Sigmoid colon (tissue), 7 donors: ENCODE data around the gene PROSER2. TPM values are rescaled to one million over a fixed set of nuclear protein-coding genes. Genes with fewer than 3 reads are reported as not detected.

Experiments
- DNase-seq: peaks from one replicate; pipeline ENCODE4 v3.0.0-alpha.2; 2019
- H3K27ac ChIP-seq, 4 donors: fragments of 200-600 bp; sonication (generic); one replicate each; pipeline ENCODE4 v1.5.1; 2016 to 2019; ENCODE audit warnings: mild to moderate bottlenecking in 1 of 4
- H3K27me3 ChIP-seq, 3 donors: fragments of 200-600 bp; sonication (generic); one replicate each; pipeline ENCODE4 v1.5.1; 2019; ENCODE audit warnings: mild to moderate bottlenecking in 1 of 3
- H3K36me3 ChIP-seq, 4 donors: fragments of 200-600 bp; sonication (generic); one replicate each; pipeline ENCODE4 v1.5.1; 2016 to 2019
- H3K4me1 ChIP-seq, 4 donors: fragments of 200-600 bp; sonication (generic); one replicate each; pipeline ENCODE4 v1.5.1; 2017 to 2019
- H3K4me3 ChIP-seq, 4 donors: fragments of 200-600 bp; sonication (generic); one replicate each; pipeline ENCODE4 v1.5.1; 2017 to 2019; ENCODE audit warnings: mild to moderate bottlenecking in 2 of 4, moderate library complexity in 1 of 4
- H3K9me3 ChIP-seq, 4 donors: fragments of 200-600 bp in 3 of 4; sonication (generic) in 3 of 4; one replicate each; pipeline versions ENCODE4 v1.5.1 to v1.6.1; 2013 to 2019
- CTCF ChIP-seq, 4 experiments: fragments of 450-650 bp in 3 of 4; fragments of 200-600 bp in 1 of 4; IDR thresholded peaks; one replicate each; pipeline ENCODE4 v1.5.1; 2016 to 2019; ENCODE audit warnings: antibody characterized with exemption in 4 of 4, mild to moderate bottlenecking in 3 of 4, moderate library complexity in 2 of 4
- EP300 ChIP-seq, 4 donors: sonication (generic); formaldehyde crosslinking; IDR thresholded peaks; one replicate each; pipeline ENCODE4 v1.6.1; 2017; ENCODE audit warnings: antibody characterized with exemption in 4 of 4
- POLR2A ChIP-seq, 2 donors: fragments of 450-650 bp; IDR thresholded peaks; one replicate each; pipeline ENCODE4 v1.6.1; 2016; ENCODE audit warnings: antibody characterized with exemption in 2 of 2, mild to moderate bottlenecking in 2 of 2, moderate library complexity in 2 of 2
- POLR2AphosphoS5 ChIP-seq, 4 donors: sonication (generic); formaldehyde crosslinking; IDR thresholded peaks; one replicate each; pipeline ENCODE4 v1.6.1; 2017; ENCODE audit warnings: antibody characterized with exemption in 4 of 4
- WGBS, 2 donors: extraction: QIAGEN DNeasy Blood & Tissue Kit; methylation state at CpG; one replicate each; pipeline ENCODE4 v1.1.7; 2013; 5-methylcytosine and 5-hydroxymethylcytosine counted together
- intact Hi-C: fragments of 100-400 bp; cut with DNase I; formaldehyde crosslinking; loops from one replicate; pipeline ENCODE4 v1.15.1; 2023
- polyA plus RNA-seq, 3 donors: library from polyadenylated mRNA; stranded (reverse); fragments of 200-250 nt; gene quantifications; one replicate each; pipeline ENCODE4 v1.2.3, GENCODE V29; 2013
- total RNA-seq, 4 donors: library from RNA; depleted of rRNA; stranded (reverse); fragments of >200 nt; gene quantifications; one replicate each; pipeline ENCODE4 v1.1.0, GENCODE V29; 2016
- donor health status: healthy with polysubstance abuse.
- donor health status: Bipolar disorder and iron deficiency.
- donor health status: healthy.

PROSER2 gene
- total and polyA plus RNA-seq, 7 donors, result 0.60 to 2.8 (median 1.8) TPM

- Histone ChIP-seq H3K4me3 (no peak overlapping the region), H3K4me1 (no peaks in the 10 kb centered on the region), H3K9me3 (no peaks in the 10 kb centered on the region), H3K27ac (no peak overlapping the region), H3K27me3 (peaks cover 0 to 6% (median 0%) of the 10 kb centered on the region in 3 donors), H3K36me3 (no peaks in the 10 kb centered on the region)
- peak; percentile 42 for DNase-seq
- 74 to 85% methylated on average over 20 of the region's 20 CpGs for WGBS, 2 donors
- intact Hi-C loops, result no loop called here
- TF ChIP-seq CTCF (IDR thresholded peaks at IDR 0.05) (no peak), POLR2AphosphoS5 (IDR thresholded peaks at IDR 0.05) (no peak), POLR2A (IDR thresholded peaks at IDR 0.05) (no peak), EP300 (IDR thresholded peaks at IDR 0.05) (no peak)
Observed at GRCh38 chr10:11898372-11899066, 75.4 kb downstream of the PROSER2 start.

GRCh38 chr10:11899067-11899876 lies 76.1 kb downstream of the PROSER2 start:
- H3K36me3 ChIP-seq, result no peaks in the 10 kb centered on the region
- no peaks in the 10 kb centered on the region for H3K4me1 ChIP-seq
- H3K27ac ChIP-seq, result no peak overlapping the region
- no peak overlapping the region for H3K4me3 ChIP-seq
- WGBS, 2 donors, result 92 to 93% methylated on average over 28 of the region's 28 CpGs
- peaks cover 0 to 6% (median 0%) of the 10 kb centered on the region in 3 donors for H3K27me3 ChIP-seq
- no peak for TF ChIP-seq EP300 (IDR thresholded peaks at IDR 0.05)
- no peak for TF ChIP-seq CTCF (IDR thresholded peaks at IDR 0.05)
- TF ChIP-seq POLR2A (IDR thresholded peaks at IDR 0.05), result no peak
- TF ChIP-seq POLR2AphosphoS5 (IDR thresholded peaks at IDR 0.05), result no peak
- intact Hi-C loops, result no loop called here
- DNase-seq, result peak; percentile 51
- no peaks in the 10 kb centered on the region for H3K9me3 ChIP-seq

- intact Hi-C loops, result no loop called here
- Histone ChIP-seq H3K4me1 (no peaks in the 10 kb centered on the region), H3K27me3 (peaks cover 0 to 6% (median 0%) of the 10 kb centered on the region in 3 donors), H3K9me3 (no peaks in the 10 kb centered on the region), H3K4me3 (no peak overlapping the region), H3K36me3 (no peaks in the 10 kb centered on the region), H3K27ac (no peak overlapping the region)
- peak; percentile 52 for DNase-seq
- TF ChIP-seq EP300 (IDR thresholded peaks at IDR 0.05) (no peak), POLR2AphosphoS5 (IDR thresholded peaks at IDR 0.05) (no peak), POLR2A (IDR thresholded peaks at IDR 0.05) (no peak), CTCF (IDR thresholded peaks at IDR 0.05) (no peak)
- WGBS, 2 donors, result 86 to 95% methylated on average over 6 of the region's 6 CpGs
Observed at GRCh38 chr10:11901036-11901301, 77.8 kb downstream of the PROSER2 start.

GRCh38 chr10:11901454-11901832 lies 78.3 kb downstream of the PROSER2 start:
- H3K9me3 ChIP-seq, result no peaks in the 10 kb centered on the region
- no peak overlapping the region for H3K27ac ChIP-seq
- H3K27me3 ChIP-seq, result peaks cover 0 to 6% (median 0%) of the 10 kb centered on the region in 3 donors
- no peaks in the 10 kb centered on the region for H3K4me1 ChIP-seq
- intact Hi-C loops, result no loop called here
- H3K36me3 ChIP-seq, result no peaks in the 10 kb centered on the region
- H3K4me3 ChIP-seq, result no peak overlapping the region
- 75 to 78% methylated on average over 7 of the region's 7 CpGs for WGBS, 2 donors
- no peak for TF ChIP-seq POLR2A (IDR thresholded peaks at IDR 0.05)
- DNase-seq, result peak; percentile 3

GRCh38 chr10:11901833-11902475 lies 78.8 kb downstream of the PROSER2 start:
- H3K4me3 ChIP-seq, result no peak overlapping the region
- H3K27ac ChIP-seq, result no peak overlapping the region
- intact Hi-C loops, result no loop called here
- peak; percentile 43 for DNase-seq
- TF ChIP-seq POLR2A (IDR thresholded peaks at IDR 0.05) (no peak), EP300 (IDR thresholded peaks at IDR 0.05) (no peak), CTCF (IDR thresholded peaks at IDR 0.05) (no peak), POLR2AphosphoS5 (IDR thresholded peaks at IDR 0.05) (no peak)
- WGBS, 2 donors, result 72 to 78% methylated on average over 23 of the region's 23 CpGs
- no peaks in the 10 kb centered on the region for H3K9me3 ChIP-seq
- no peaks in the 10 kb centered on the region for H3K4me1 ChIP-seq
- no peaks in the 10 kb centered on the region for H3K36me3 ChIP-seq
- H3K27me3 ChIP-seq, result peaks cover 0 to 6% (median 0%) of the 10 kb centered on the region in 3 donors
